Measurements from ENCODE around the gene NBPF9.
"Not testable (repeated sequence)": the region's sequence is repeated elsewhere in the genome, so short reads cannot be mapped to it uniquely, and the experiment has no call there.

The NBPF9 gene

GRCh38 chr1:149008769-149009168 lies 94.6 kb downstream of the NBPF9 start:
- H3K4me1 ChIP-seq (ENCODE audit: insufficient read depth, low read length); H3K36me3 ChIP-seq (ENCODE audit: insufficient read depth, low read length); H3K27me3 ChIP-seq (ENCODE audit: control insufficient read depth in 1 of 2, insufficient read depth in 2 of 2, low read length in 2 of 2); H3K27ac ChIP-seq (ENCODE audit: low read depth, low read length); H3K4me3 ChIP-seq (ENCODE audit: low read depth in 1 of 2, low read length in 2 of 2); H3K9me3 ChIP-seq (ENCODE audit: low read length); H3K9ac ChIP-seq (ENCODE audit: low read length): not testable (repeated sequence)

- not testable (repeated sequence) for H3K4me3 ChIP-seq (ENCODE audit: low read depth in 1 of 2, low read length in 2 of 2); H3K27me3 ChIP-seq (ENCODE audit: control insufficient read depth in 1 of 2, insufficient read depth in 2 of 2, low read length in 2 of 2); H3K4me1 ChIP-seq (ENCODE audit: insufficient read depth, low read length); H3K9ac ChIP-seq (ENCODE audit: low read length); H3K36me3 ChIP-seq (ENCODE audit: insufficient read depth, low read length); H3K27ac ChIP-seq (ENCODE audit: low read depth, low read length); H3K9me3 ChIP-seq (ENCODE audit: low read length)
Observed at GRCh38 chr1:149008326-149008725, 95.0 kb downstream of the NBPF9 start.

Data from muscle layer of colon (tissue), 2 donors.